ENCODE data around the gene BSDC1.

- TF ChIP-seq CTCF (conservative IDR thresholded peaks at IDR 0.05; ENCODE audit: low read length) = no peak
- TF ChIP-seq EZH2phosphoT487 (IDR thresholded peaks at IDR 0.05; ENCODE audit: borderline replicate concordance) = no peak
Observed at GRCh38 chr1:32364836-32365235, 29.4 kb downstream of the BSDC1 start.

Measured in Loucy (cell line).